ENCODE results near the gene ATP10D. TPM values are rescaled to one million over a fixed set of nuclear protein-coding genes. Genes with fewer than 3 reads are reported as not detected.
"Not testable (repeated sequence)": the region's sequence is repeated elsewhere in the genome, so short reads cannot be mapped to it uniquely, and the experiment has no call there.

ATP10D gene
- total RNA-seq, 1 donor from 2014 or later = 24.5 TPM

DNA sequence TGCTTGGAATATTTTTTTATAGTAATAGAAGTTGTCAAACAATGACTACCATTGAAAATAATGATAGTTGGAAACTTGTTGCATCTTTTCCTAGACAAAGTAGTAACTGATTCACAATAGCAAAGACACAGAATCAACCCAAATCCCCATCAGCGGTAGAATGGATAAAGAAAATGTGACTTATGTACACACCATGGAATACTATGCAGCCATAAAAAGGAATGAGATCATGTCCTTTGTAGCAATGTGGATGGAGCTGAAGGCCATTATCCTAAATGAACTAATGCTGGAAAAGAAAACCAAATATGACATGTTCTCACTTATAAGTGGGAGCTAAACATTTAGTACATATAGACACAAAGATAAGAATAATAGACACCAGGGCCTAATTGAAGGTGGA is 49.7 kb downstream of the ATP10D start:
- no peak for DNase-seq (ENCODE audit: low read depth)

DNA sequence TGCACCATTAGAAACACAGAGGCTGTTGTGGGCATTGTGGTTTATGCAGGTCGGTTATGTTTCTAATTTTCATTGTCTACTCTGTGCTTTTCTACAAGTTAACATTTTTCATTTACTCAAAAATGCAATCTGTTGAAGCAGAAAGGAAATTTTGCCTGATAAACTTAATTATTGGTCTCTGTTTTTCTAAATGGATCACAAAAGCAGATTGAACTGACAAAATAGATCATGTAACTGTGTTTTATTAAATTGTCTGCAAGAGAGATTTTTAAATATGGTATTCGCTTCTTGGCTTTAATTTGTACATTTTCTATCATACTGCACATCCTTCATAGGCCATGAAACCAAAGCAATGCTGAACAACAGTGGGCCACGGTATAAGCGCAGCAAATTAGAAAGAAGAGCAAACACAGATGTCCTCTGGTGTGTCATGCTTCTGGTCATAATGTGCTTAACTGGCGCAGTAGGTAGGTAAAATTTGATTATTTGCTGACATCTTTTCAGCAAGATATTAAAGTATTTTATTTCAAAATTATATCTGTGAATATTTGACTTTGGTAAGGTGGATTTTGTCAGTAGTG is 50.6 kb downstream of the ATP10D start:
- no peak for DNase-seq (ENCODE audit: low read depth)

DNA sequence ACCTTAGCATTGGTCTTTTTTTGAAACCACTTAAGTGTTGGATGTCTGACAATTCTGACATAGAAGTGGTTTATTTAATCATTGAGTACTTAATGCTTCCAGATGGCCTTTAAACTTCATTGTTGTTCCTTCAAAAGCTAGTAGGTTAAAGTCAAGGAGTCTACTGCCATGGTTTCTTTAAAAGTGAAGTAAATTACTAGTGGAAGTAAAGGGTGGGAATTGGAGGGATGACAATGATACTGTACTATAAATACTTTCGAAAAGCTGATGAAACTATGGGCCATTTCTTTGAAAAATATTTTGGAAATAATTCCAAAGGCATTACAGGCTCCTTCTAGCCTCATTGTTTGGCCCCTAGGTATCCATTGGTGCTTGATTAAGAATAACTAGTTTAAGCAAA is 51.9 kb downstream of the ATP10D start:
- no peak for DNase-seq (ENCODE audit: low read depth)

DNA sequence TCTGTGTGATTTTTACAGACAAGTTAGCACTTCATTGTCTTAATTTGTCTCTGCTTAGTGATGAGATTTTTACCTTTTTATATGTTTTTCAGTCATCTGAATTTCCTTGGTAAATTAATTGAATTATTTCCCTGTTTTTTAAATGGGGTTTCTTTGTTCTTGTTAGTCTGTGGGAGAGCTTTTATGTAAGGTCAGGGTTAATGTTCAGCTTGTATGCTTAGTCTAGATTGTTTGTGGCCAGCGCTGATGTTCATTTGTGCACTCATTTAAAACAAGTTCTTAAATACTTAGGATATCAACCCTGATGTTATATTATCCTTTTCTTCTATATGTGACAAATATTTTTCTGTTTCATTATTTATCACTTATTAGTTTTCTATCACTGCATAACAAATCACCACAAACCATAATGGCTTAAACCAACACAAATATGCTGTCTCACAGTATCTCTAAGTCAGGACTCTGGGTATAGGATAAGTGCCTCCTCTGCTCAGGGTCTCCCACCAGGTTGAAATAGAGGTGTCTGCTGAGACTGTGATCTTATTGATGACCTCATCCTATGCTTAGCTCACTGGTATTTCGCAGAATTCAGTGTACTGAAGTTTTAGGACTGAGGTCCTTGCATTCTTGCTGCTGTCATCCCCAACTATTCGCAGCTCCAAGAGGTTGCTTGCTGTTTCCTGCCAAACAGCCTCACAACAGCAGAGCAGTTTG is 53.2 kb downstream of the ATP10D start:
- DNase-seq (ENCODE audit: low read depth) = no peak

DNA sequence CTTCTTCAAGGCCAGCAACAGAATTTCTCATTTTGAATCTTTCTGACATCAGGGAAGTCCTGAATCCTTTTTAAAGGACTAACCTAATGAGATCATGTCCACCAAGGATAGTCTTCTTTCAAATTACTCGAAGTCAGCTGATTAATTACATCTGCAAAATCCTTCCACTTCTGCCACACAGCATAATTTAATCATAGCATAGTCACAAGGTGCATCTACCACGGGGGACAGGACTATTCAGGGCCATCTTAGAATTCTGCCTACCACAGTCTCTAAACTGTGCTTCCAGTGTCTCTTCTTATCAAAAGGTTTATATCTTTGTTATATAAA is 53.7 kb downstream of the ATP10D start:
- DNase-seq (ENCODE audit: low read depth) = no peak

DNA sequence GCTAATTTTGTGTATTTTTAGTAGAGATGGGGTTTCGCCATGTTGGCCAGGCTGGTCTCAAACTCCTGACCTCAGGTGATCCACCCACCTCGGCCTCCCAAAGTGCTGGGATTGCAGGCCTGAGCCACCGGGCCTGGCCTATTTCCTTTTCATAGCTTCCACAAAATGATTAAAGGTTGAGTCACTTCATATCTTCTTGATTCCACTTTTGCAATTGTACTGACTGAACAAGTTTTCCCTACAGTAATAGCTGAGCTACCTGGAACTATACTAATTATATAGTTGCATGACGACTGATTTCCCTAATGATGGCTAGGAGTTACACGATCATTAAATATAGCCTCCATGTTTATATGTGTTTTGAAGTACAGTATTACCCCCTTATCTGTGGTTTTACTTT is 57.6 kb downstream of the ATP10D start:
- not testable (repeated sequence) for DNase-seq (ENCODE audit: low read depth)

DNA sequence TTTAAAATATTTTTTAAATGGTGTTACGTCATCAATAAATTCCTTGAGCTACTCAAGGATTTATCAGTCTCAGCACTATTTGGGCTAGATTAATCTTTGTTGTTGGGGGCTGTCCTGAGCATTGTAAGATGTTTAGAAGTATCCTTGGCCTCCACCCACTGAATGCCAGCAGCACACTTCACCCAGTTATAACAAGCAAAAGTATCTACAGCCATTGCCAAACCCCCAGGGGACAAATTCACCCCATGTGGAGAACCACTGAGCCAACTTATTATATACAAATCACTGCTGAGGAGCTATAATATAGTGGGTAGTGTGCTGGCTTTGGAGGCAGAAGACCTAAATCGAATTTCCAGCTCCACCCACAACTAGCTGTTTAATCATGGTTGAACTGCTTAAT is 58.3 kb downstream of the ATP10D start:
- no peak for DNase-seq (ENCODE audit: low read depth)

DNA sequence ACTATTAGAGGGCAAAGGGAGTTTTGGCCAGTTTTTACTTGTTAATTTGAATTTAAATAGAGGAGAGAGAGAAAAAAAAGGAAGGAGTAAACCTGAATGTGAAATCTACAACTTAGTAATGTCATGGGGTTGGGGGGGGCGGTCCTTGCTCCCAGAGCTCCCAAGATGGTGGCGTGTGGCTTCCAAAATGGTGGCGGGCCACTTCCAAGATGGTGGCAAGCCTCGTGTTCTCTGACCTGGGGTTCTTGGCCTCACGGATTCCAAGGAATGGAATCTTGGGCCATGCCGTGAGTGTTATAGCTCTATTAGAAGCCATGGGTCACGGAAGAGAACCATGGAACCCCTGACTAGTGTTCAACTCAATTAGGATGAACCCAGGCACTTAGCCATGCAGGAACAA is 65.3 kb downstream of the ATP10D start:
- not testable (repeated sequence) for DNase-seq (ENCODE audit: low read depth)

DNA sequence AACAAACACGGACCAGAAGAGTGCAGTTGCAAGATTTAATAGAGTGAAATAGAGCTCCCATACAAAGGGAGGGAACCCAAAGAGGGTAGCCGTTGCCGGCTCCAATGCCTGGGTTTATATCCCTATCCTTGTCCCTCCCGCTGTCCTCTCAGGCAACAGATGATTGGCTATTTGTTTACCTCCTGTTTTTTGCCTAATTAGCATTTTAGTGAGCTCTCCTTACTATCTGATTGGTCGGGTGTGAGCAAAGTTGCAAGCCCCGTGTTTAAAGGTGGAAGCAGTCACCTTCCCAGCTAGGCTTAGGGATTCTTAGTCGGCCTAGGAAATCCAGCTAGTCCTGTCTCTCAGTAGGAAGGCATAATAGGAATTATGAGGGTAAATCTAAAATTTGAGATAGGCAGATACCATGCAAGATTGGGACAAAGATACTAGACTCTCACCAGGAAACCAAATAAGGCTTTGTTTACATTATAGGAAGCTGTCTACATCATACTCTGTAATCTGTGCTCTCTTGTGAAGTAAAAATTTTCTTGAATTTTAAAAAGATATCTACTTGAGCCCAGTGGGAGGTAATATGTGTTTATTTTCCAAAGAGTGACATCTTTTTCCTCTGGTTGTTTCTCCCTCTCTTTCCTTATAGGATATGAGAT is 65.9 kb downstream of the ATP10D start:
- no peak for DNase-seq (ENCODE audit: low read depth)

DNA sequence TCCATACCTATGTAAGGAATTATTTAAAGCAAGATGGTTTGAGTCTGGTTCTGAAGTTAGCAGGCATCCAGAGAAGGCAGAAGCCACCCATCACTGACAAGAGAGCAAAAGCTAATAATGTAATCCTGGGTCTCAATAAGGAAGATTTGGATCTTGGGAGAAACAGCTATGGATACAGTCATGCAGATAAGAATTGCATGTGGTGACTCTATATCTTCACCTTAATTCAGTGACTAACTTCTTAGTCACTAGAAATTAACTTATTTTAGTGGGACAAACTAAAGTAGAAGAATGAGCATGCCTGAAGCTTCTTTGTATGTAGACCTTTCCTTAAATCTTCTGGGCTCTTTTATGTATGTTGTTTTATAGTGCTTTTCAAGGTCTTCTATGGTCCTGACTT is 66.6 kb downstream of the ATP10D start:
- no peak for DNase-seq (ENCODE audit: low read depth)

DNA sequence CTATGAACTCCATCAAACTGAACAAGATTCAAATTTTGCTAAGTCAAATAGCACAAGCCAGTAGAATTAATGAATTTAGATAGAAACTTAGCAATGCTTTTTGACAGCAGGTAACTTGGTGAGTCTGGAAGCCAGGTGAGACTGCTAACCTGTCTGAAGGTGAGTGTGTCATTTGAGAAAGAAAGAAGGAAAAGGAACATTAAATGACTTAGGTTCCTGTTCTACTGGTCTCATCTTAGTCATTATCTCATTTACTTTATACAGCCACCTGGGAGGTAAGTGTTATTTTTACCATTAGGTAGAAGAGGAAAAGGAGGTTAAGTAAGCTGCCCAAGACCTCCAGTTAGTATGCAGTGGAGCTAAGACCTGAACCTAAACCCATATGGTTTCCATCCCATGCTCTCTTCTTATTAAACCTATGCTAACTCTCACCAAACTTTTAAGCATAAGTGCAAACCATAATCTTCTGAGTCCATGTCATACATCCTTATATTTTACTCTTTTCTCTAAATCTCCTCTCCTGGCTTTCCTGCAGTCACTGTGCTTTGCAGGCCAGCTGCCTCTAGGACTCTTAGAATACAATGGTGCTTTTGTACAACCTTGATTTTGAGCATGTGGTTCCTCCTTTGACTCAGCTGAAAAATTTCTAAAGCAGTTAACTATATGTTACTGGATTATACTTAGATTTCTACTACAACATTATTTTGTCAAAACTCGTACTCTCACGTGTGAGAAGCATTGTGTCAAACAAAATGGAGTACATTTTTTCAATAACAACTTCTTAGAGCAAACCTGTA is 68.5 kb downstream of the ATP10D start:
- DNase-seq (ENCODE audit: low read depth) = no peak

DNA sequence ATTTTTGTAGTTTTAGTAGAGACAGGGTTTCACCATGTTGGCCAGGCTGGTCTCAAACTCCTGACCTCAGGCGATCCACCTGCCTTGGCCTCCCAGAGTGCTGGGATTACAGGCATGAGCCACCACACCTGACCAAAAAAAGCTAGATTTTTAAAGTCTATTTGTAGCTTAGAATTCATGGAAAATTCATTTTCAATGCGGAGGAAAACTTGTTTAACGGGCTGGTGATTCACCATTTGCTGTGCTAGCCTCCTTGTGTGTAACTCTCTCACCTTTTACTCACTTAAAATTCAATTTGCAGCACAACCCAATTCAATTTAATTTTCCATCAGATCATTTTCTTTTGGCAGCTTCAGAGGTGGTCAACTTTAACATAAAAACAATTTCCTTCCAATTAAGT is 70.8 kb downstream of the ATP10D start:
- not testable (repeated sequence) for DNase-seq (ENCODE audit: low read depth)

DNA sequence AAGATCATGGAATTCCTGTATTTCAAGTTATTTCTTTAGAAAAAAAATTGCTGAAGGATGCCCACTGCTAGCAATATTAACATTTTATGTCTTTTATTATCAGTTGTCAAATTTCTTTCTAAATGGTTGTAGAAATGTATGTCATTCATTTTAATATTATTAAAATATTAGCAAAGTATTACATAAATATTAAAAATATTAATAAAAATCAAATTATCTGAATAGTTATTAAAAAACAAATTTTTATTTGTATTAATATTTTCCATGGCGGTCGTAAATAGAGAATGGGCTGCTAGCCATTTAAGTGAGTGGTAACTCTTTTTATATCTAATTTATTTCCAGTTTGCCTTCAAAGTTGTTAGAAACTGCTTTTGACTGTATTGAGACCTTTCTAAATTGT is 72.2 kb downstream of the ATP10D start:
- DNase-seq (ENCODE audit: low read depth) = no peak

DNA sequence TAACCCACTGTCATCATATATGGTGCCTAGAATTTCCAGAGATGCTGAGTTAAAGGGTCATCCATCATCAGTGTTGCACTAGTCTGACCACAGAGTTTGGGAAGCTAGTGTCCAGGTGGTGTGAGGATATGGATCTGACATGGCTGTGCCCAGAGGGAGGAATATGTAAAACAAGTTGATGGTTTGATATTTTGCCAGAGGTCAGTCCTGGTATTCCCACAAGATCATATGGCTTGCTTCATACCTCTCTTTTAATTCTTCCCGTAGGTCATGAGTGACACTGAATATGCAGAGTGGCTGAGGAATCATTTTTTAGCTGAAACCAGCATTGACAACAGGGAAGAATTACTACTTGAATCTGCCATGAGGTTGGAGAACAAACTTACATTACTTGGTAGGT is 75.6 kb downstream of the ATP10D start:
- no peak for DNase-seq (ENCODE audit: low read depth)

DNA sequence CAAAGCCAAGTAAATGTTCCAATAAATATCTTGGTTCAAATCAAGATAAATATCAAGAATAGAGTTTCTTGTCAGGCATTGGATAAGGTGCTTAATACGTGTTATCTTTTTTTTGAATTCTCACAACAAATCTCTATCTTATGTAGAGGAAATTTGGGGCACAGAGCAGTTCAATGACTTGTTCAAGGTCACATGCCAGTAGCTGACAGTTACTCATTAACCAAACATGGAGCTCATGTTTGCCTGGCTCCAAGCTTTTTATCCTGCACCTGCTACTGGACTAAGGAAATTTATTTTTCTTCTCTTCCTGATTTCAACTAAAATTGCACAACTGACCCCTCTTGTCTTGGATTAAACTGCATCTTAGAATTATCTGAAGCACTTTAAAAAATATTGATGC is 76.3 kb downstream of the ATP10D start:
- no peak for DNase-seq (ENCODE audit: low read depth)

DNA sequence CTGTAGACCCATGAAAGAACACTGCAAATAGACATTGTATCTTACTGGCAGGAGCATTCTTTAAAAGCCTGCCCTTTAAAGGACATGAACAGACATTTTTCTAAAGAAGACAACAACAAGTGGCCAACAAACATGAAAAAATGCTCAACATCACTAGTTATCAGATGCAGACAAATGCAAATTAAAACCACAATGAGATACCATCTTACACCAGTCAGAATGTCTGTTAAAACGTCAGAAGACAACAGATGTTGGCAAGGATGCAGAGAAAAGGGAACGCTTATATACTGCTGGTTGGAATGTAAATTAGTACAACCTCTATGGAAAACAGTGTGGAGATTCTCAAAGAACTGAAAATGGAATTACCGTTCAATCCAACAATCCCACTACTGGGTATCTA is 77.2 kb downstream of the ATP10D start:
- DNase-seq (ENCODE audit: low read depth) = no peak

DNA sequence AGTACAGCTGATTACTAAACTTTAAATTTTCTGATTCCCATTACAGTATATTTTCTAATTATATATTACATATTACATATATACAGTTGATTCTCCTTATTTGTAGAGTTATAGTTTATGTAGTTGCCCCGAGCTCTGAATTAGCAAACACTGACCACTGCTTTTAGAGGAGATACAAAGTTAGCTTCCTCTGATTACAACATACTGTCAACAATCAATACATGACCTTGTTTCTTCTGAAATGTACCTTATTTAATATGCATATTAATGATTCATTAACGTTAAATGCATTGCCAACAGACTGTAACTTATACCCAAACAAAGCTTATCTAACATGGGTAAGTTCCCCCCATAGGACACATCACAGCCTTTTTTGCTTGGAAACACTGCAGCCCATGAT is 81.5 kb downstream of the ATP10D start:
- no peak for DNase-seq (ENCODE audit: low read depth)

DNA sequence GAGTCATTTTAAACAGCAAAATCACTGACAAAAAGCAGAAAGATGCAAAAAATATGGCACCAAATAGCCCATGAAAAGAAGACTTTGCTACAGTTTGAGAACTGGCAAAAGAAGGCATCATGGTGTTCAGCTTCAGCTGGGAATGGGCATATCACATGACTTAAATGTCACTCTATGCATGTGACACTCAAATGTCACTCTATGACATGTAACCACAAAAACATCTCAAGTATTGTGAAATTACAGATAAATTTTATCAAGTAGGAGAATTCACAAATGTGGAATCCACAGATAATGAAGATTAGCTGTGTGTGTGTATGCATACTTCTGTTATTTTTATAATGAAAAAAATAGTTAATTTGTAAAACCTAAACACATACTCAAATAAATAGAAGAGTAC is 81.9 kb downstream of the ATP10D start:
- DNase-seq (ENCODE audit: low read depth) = no peak

DNA sequence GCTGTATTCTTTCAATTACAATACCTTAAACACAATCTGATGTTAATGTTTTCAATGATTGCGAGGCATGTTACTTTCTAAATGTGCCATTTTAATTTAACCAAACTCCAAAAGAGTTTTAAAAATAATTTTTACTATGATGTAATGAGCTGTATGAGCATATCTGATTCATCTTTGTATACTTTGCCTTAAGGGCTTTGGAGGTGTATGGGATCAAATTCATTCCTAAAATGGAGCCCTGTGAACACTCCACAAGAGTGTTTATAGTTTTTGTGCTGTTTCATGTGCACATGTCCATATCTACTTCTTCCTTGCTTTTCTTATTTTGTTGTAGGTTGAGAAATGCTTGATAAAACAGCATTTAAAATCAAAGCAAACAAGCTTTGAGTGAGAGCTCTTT is 82.4 kb downstream of the ATP10D start:
- DNase-seq (ENCODE audit: low read depth) = no peak

DNA sequence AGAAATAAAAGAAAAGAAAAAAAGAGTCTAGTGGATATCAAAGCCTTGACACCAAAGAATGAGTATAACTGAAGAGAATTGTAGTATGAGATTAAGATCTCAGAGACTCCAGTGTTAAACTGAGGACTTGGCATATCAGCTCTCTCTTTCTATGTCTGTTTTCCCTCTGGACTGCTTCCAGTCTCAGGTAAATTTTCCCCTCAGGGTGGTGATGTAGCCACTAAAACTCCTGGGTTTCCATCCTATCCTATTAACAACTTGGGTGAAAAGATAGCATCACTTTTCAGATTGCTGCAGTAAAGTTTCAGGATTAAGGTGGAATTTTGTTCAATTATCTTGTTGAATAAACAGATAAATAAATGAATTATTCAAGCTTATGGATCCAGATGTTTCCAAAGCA is 85.7 kb downstream of the ATP10D start:
- no peak for DNase-seq (ENCODE audit: low read depth)

DNA sequence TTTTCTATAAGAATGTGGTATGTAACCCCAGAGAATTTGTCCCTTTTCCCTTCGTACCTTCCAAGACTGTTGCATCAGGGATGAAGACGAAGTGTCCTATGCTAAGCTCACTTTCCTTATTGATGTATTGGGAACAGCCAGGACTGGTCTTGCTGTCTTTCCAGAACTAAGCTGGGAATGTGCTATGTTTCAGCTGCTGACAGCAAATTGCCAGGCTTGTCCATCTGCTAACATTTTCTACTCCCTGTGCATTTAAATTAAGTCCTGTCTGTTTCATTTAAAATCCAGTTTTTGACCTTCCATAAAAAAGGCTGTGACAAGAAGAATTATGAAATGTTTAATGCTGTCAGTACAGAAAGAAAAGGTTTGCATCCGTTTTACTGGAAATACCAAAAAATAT is 87.9 kb downstream of the ATP10D start:
- no peak for DNase-seq (ENCODE audit: low read depth)
